ENCODE results near the gene MAGI2.

Gene MAGI2

DNA sequence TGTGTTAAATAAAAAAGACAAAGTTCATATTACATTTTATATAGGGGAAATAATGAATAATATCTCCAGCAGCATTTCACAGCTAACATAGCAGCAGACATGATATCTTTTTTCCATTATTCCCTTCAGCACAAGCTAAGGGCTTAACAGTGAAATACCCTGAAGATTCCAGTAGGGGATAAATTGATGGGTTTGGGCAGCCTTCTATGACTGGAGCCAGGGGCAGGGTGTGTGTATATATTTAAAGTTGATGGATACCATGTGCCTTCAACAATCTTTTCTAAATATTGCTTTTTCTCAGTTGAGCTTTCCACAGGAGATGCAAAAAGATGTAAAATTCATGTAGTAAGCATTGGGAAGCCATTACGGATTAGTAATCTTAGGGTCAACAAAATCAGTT, 151.2 kb downstream of the MAGI2 start:
- no peak for DNase-seq (ENCODE audit: low spot score)

DNA sequence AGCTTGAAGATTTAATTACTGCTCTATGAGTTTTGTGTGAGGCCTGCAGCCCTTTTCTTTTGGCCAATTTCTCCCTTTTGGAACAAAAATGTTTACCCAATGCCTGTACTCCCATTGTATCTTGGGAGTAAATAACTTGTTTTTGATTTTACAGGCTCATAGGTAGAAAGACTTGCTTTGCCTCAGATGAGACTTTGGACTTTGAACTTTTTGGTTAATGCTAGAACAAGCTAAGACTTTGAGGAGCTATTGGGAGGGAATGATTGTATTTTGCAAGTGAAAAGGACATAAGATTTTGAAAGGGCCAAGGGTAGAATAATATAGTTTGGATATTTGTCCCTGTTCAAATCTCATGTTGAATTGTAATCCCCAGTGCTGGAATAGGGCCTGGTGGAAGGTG, 152.0 kb downstream of the MAGI2 start:
- no peak for DNase-seq (ENCODE audit: low spot score)

DNA sequence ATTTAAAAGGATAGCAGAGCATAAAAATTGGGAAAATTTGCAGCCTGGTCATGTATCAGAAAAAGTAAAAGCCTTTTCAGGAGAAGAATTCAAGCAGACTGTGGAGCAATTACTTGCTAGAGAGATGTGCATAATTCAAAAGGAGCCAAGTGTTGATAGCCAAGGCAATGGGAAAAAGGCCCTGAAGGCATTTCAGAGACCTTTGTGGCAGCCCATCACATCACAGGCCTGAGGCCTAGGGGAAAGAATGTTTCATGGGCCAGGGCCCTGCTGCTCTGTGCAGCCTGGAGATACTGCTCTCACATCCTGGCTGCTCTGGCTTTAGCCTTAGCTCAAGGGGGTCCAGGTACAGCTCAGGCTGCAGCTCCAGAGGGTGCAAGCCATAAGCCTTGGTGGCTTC, 152.9 kb downstream of the MAGI2 start:
- no peak for DNase-seq (ENCODE audit: low spot score)

DNA sequence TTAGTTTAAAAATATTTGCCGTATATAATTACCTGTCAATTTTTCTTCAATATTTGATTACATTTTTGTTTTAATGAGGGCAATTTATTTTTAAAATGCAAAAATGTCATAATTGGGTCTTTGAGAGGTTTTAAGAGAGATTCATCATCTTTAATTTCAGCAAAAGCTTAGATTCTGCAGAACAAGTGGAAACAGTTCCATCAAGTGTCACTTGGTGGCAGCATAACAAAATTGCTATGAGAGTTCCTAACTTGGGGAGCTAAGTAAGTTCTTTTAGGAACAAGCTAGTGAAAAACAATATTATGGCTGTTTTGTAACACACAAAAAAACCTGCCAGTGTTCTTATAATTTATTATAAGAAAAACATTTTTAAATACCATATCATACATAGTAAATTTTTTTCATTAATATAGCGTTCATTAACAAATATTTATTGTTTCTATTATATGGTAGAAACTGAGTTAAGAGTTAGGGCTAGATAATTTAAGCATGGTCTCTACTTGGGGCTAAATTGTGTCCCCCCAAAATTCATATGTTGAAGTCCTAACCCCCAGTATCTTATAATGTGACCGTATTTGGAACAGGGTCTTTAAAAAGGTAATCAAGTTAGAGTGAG, 155.2 kb downstream of the MAGI2 start:
- DNase-seq (ENCODE audit: low spot score) = peak; percentile 55

DNA sequence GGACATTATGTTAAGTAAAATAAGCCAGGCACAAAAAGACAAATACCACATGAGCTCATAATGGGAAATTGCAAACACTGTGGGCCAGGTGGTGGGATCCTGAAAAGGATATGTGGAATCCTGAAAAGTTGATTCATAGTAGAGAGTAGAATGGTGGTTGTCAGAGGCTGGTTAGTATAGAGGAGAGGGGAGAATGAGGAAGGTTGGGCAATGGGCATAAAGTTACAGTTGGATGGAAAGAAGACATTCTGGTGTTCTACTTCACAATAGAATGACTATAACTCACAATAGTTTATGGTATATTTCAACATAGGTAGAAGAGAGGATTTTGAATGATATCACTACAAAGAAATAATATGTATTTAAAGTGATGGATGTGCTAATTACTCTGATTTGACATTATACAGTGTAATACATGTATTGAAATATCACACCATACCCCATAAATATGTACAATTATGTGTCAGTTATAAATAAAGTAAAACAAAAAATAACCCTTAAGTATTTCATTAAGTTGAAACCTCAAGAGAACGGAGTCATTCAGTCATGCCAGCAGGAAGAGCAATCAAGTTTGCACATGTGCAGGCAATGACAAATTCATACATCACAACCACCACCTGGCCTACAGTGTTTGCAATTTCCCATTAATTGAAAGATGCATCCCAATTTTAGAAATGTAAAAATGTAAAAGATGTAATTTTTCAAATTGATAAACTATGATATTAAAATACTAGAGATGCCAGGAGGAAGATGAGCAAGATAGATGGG, 156.7 kb downstream of the MAGI2 start:
- DNase-seq (ENCODE audit: low spot score) = no peak

DNA sequence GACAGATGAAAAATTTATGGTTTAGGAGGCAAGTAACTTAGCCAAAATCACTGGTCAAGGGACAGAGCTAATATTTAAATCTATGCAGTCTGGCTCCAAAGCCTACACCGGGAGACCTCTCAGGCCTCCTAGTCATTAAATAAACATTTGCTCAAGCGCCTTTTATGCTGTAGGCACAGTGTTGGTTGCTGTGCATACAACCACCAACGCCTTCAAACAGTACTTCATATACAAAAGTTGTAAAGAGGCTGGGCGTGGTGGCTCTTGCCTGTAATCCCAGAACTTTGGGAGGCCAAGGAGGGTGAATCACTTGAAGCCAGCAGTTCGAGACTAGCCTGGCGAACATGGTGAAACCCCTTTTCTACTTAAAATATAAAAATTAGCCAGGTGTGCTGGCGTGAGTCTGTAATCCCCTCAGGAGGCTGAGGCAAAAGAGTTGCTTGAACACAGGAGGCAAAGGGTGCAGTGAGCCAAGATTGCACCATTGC, 159.8 kb downstream of the MAGI2 start:
- DNase-seq (ENCODE audit: low spot score) = no peak

DNA sequence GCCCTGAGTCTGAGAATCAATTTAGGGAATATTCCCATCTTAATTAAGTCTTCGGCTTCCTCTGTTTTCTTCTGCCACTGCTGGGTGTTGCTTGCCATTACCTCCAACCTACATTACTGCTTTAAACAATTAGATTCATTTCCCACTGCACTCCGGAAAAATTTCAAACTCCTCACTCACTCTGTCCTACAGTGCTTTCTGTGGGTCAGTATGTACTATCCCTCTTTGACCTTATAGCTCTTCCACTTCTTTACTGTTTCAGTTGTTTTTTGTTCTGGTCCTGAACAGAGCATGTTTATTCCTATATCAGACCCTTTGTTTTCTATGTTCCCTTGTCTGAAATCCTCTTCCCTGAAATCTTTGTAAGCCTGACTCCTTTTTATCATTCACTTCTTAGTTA, 160.6 kb downstream of the MAGI2 start:
- no peak for DNase-seq (ENCODE audit: low spot score)

DNA sequence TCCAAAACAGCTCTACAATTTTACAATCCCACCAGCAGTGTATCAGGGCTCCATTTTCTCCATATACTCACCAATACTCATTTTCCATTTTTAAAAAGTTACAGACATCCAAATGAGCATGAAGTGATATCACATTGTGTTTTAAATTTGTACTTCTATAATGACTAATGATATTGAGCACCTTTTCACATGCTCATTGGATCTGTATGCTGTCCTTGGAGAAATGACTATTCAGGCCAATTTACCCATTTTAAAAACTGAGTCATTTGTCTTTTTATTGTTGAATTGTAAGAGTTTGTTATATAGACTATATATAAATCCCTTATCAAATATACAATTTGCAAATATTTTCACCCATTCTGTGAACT, 162.0 kb downstream of the MAGI2 start:
- DNase-seq (ENCODE audit: low spot score) = no peak

DNA sequence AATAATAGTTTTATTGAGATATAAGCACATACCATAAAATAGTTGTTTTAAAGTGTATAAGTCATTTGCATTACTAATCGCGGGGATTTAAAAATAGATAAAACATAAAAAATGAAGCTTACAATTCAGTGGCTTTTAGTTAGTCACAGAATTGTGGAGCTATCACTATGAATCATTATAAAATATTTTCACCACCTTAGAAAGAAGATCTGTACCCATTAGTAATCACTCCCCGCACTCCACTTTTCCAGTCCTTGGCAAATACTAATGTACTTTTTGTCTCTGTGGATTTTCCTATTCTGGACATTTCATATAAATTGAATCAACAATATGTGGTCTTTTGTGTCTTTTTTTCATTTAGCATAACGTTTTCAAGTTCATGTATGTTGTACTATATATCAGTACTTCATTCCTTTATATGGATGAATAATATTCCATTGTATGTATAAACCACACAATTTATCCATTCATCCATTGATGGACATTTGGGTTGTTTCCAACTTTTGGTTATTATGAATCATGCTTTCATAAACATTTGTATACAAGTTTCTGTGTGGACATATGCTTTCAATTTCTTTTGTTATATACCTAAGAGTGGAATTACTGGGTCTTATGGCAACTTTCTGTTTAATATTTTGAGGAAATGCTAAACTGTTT, 162.5 kb downstream of the MAGI2 start:
- DNase-seq (ENCODE audit: low spot score) = no peak

DNA sequence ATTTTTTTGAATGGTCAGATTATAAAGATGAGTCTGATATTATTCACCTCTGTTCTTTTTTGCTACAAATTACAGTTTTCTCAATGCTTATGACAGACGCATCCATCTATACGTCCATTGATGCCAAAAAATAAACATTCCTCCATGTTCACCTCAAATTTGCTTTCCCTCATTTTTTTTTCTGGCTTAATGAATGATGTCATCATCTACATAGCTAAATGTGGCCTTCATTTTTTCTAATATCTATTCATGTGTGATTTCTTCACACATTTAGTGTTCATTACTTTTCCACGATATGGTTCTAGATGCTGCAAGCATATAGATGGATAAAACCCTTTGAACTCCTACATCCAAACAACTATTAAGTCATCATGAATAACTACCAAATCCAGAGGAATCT, 163.1 kb downstream of the MAGI2 start:
- no peak for DNase-seq (ENCODE audit: low spot score)

DNA sequence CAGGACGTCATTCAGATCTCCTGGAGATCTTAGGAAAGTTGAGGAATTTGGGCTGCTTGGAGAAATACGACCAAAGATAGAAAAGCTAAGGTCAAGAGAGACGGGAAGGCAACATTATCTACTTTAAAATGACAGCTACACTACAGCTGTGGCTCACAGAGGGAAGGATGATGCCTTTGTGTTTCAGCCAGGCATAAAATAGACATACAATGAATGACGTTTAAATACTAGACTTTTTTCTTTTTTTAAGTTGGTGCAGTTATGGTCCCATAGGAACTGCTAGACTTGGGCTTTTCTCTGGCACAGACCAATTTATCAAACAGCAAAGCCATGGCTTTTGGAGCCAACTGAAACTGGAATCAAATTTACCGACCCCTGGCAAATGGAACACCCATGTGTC, 164.8 kb downstream of the MAGI2 start:
- DNase-seq (ENCODE audit: low spot score) = no peak

DNA sequence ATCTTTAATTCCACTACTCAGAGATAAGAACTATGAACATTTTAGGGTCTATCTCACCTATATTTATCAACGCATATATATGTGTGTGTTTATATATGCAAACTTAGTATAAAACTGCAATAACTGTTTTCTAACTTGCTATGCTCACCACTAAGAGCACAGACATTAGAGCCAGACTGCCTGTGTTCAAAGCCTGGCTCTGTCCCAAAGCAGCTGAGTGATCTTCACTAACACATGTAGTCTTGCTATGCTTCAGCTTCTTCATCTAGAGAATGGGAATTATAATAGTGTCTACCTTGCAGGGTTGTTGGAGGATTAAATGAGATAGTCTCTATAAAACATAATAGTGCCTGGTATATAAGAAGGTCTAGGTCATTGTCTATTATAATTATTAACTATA, 165.5 kb downstream of the MAGI2 start:
- DNase-seq (ENCODE audit: low spot score) = no peak

DNA sequence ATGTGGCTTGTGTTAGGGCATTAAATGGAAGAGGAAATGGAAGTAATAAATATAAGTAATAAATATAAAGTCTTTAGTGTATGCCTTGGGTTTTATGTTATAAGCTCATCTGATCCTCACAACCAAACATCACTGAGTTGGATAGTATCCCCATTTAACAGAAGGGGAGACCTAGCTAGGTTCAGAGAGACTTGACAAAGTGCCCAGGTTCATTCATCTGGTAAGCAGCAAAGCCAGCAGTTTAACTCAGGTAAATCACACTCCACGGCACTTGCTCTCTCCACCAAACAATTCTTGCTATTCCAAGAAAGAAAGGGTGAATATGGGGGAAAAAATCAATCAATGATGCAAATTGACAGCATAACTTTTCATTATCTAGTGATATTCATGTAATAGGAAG, 167.3 kb downstream of the MAGI2 start:
- DNase-seq (ENCODE audit: low spot score) = no peak

DNA sequence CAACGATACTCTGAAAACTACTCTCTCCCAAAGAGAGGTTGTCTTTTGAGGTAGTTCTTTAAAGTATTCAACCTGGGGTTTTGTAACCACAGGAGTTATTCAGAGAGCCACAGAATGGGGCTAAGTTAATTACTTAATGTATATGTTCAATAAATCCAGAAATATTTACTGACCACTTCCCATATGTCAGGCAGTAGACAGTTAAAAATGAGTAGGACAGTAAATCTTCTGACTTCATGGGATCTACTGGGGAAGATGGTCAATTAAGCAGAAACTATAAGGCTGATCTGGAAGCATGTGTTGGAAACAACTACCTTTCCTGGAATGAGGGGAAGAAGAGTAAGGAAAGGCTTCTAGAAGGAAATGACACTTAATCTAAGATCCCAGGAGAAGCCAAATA, 167.7 kb downstream of the MAGI2 start:
- no peak for DNase-seq (ENCODE audit: low spot score)

DNA sequence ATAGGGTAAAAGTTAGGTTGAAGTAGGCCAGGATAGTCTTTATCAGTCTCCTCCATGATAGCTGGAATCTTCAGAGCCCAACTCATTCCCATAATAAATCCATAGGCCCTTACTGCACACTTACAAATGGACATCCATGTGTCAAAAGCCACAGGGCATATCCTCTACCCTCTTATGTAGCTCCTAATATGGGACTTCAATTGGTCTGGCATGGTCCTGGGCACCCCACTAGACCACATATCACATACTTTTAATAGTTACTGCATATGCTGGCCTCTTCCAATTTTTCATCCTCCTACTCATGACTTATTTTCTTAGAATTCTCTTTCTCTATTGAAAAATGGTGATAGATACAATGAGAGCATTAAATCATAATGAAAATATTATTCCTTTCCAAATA, 169.3 kb downstream of the MAGI2 start:
- DNase-seq (ENCODE audit: low spot score) = no peak

DNA sequence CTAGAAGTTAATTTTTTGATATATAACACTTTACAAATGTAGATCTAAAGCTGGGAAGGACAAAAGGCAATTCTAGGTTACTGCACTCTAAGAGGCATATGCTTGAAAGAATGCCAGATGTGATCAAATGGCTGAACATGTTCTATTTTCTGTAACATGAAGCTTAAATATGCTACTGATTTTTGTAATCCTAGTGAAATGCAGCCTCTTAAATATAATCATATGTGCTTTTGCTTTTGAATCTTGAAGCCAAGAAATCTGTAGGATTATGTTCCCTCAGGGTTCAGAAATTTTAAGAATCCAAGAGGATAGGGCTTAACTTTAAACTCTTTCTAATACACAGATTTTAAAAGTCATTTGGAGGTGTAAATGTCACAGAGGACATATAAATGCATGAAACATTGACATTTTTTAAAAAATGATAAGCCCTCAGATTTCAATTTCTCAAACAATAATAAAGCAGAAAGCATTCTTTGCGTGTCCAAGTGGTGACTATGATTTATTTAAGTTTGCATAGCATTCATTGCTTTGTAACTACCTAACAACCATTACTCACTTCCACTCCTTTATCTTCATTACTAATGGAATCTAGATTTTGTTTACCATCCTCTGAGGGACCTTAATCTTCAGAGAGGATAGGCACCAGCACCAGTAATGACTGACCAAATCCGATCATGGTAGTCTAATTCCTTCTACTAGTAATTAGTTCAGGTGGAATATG, 170.4 kb downstream of the MAGI2 start:
- no peak for DNase-seq (ENCODE audit: low spot score)

DNA sequence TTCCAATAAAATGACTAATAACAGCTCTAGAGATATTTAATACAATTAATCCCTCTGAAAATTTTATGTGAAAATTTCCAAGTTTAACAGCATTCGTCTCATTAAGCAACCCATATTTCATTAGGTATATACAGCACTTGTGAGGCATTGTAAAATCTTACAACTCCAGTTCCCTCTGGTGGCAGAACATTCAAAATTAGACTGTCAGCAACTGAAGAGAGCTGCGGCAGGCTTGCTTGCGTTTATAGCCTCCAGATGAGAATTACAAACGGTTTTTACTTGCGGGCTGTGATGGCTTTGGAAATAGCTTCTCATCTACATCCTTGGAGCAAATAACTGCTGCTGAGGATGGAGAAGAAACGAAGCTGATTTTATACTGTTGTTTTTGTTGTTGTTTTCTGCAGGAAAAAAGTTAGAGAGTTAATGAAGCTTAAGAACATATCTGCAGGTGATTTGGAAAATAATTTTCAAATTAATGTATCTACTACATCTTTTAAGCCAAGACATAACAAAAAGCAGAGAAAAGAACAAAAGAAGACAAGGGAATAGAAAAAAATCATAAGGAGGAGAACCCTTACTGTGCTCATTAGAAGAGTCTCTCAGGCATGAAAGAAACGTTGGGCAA, 171.3 kb downstream of the MAGI2 start:
- peak; percentile 70 for DNase-seq (ENCODE audit: low spot score)

DNA sequence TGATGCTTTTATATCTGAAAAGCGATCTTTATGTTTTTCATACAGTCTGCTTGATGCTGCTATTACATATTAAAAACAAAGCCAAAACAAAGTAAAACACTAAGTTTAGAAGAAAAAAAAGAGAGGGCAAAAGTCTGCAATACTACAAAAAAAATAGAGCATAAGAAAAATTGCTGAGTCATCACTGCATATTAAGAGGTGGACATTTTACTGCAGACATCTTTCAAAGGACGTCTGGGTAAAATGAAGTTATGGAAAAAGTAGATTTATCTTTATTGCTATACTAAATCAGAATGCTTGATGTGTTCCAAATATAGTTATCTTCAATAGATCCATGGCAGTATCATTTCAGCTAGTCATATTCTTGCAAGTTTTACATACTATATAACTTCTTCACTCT, 172.0 kb downstream of the MAGI2 start:
- no peak for DNase-seq (ENCODE audit: low spot score)

DNA sequence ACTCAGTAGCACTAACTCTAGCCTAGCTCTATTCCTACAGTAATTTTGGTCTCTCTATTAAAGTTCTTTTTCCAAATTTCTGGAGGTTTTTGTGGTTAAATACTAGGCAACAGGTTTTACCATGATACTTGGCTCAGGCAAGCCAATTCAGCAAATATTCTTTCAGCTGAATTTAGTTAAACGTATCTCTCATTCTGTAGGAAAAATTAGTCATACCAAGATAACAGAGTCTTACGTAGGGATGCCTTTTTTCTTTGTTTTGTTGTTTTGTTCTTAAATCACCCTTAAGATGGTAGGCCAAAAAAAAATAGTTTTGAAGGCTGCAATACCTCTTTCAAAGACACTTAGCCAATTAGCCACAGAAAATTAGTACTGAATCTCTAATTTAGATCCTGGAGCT, 180.5 kb downstream of the MAGI2 start:
- DNase-seq (ENCODE audit: low spot score) = no peak

DNA sequence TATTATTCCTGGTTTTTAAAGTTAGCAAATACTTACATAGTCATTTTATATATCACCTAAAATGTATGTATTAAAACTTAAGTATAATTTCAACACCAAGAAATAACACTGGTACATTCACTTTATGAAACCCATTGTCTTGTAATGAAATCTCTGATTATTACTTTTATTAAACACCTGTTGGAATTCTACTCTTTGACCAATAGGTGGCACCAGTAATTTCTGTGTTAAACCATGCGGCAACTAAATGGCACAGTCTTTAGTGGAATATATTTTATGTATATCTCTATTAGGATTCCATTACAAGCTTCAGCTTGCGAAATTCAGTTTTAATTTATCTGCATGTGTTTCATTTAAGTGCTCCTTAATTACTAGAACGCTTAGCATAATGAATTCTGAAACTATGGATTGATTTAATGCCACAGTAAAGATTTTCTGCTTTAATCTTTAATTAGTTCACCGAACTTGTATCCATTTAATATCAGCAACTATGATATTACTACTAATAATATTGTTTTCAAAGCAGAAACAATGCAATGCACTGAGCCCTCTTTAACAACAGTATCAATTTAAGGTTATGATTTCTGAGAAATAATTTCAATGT, 181.3 kb downstream of the MAGI2 start:
- no peak for DNase-seq (ENCODE audit: low spot score)

DNA sequence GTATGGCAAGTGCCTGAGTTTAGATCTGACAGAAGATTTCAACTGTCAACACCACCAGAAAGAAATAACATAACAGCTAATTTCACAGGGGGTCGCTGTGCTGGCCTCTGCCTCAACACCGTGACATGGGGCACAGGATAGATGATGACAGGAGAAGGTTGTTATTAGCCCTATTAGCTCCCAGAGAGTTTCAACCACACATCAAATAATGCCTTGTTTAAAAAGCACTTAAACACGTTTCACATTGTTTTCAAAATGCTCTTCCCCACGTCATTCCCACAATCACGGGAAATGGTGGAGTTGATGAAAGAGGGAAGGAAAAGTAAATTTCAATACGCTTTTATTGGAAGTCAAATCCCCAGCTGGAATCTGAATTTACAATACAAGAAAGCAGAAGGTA, 184.7 kb downstream of the MAGI2 start:
- no peak for DNase-seq (ENCODE audit: low spot score)

DNA sequence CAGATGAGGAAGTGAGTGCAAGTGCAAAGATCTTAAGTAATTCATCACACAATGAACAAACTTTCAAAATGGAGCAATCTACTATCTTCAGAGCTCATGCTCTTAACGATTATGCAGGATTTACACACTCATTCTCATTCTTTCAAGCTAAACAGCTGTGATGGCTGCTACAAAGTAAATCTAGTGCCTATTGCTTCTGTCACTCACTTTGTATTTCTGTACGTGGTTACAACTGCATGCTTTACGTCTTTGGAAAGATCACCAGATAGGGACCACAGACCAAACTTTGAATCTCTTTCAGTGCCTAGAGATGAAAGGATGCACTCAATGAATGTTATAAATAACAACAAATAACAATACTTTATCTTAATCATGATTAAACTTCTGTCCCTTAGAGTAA, 194.6 kb downstream of the MAGI2 start:
- DNase-seq (ENCODE audit: low spot score) = no peak
